Non-pigmented ciliary epithelial cell (primary cell): Measurements from ENCODE around the gene ABTB2.

ENCODE experiments used
- DNase-seq: peaks from one replicate; pipeline ENCODE4 v3.0.0-alpha.2; 2010; ENCODE audit warnings: low read depth

The ABTB2 gene

DNA sequence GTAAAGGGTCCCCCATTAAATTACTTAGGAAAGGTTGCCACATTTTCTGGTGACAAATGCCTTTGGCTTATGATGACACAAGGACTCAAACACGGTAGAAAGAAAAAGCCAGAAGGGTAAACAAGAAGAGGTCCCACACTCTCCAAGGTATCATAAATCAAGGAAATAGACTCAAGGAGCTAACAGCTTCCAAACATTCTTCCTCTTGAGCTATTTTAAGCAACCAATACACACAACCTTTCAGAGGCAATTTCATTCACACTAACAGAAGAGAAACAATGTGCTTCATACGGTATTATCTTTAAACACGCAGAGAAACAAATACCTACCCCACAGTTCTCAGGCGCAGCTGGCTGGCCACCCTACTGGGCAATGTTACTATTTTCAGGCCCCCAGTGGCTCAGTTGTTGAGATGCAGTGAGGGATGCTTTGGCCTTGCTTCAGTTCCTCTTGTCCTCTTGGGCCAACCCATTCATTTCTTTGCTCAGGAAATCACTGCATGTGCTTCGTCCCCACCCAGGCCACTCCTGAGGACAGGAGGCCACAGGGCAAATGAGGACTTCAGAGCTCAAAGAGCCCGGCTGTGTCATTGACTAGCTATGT lies 15.8 kb downstream of the ABTB2 start:
- DNase-seq, result no peak

DNA sequence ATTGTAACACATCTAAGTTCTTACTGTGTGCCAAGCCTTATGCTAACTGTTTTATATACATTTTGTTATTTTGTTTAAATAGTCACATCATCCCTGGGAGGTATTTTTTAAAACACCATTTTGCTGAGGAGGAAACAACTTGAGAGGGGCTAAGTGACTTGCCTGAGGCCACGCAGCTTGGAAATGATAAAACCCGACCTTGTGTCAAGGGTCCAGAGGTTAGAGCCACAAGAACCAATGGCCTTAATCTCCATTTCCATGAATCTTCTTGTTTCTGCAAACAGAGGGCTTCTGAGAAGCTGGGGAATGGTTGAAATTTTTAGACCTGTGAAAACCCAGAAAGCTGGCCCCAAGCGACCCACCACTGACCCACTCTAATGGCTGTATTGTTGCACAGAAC lies 16.7 kb downstream of the ABTB2 start:
- DNase-seq, result no peak

DNA sequence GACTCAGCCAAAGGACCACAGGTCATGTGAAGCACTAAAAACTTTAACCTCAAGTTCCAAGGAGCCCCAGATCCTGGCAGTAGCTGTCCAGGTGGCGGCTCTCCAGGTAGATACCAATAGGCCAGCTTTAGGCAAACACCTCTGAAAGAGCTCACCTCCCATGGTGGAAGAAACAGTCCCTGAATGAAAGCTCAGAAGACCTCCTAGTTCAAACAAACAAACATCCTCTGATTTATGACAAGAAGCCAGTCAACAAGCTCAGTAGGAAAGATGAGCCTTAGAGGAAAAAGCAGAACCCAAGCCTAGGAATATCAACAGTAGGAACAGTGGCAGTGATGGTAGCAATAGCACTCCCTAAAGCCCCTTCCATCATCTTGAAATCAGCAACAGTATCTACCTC lies 17.2 kb downstream of the ABTB2 start:
- DNase-seq, result no peak

DNA sequence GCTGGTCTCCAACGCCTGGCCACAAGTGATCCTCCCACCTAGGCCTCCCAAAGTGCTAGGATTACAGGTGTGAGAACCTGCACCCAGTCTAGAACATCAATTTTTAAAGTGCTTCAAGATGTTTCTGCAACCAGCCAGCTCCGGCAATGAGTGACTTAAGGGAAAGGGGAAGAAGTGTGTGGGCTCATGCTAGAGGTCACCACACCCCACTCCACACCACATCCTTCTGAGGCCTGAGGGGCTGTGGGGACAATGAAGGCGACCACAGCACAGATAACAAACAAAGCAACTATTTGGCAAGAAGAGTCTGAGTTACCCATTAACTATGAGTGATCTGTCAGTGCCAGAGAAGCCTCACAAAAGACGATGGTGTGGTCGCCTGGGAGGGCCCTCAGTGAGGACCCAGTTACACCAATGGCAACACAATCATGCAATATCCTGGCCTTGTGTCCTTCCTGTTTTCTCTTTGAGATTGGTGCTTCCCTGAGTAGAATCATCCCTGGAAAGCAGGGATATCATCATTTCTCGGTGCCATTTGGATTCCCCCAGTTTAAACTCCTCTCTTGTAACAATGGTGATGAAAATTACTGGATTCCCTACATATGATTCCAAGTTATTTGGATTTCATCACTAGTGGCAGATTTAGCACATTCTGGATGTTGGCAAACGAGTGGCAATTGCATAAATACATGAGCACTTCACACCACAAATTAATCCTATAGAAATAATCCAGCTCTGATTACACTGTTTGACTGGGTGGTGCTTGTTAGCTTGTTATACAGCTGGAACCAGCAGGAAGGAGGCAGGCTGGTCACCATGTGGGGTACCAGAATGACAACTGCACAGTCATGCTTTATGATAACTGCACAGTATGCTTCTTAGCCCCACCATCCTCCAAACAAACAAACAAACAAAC lies 18.4 kb downstream of the ABTB2 start:
- DNase-seq, result no peak

DNA sequence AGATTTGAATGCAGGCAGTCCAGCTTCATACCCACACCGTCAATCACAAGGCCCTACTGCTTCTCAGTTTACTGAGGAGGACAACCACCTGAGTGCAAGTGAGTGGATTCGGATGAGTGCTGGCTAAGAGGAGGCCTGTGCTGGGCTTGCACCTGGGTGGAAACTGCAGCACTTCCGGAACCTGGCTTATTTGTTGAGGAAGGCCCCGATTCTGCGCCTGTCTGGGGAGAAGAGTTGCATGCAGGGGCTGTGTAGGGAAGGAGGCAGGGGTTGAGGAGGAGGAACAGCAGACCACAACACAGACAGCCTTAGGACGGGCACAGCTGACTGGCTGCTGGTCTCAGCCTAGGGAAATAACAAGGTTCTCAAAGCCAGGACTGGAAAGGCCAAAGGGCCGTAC lies 20.8 kb downstream of the ABTB2 start:
- no peak for DNase-seq

DNA sequence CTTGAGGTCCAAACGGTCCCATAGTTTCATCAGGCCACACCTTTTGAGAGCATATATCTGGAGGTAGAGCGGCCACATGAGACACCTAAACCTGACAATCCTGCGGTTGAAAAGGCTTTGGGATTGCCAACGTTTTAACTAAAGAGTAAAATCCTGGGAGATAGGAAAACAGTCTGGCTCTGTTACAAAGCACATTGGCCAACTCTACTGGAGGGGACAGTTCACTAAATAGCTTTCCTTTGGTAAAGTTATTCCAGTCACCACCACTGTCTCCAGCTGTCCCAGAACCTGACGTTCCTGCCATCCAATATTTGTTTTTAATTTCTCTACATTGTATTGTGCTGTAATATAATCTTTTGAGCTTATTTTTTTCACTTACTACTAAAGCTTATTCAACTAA lies 22.0 kb downstream of the ABTB2 start:
- no peak for DNase-seq

DNA sequence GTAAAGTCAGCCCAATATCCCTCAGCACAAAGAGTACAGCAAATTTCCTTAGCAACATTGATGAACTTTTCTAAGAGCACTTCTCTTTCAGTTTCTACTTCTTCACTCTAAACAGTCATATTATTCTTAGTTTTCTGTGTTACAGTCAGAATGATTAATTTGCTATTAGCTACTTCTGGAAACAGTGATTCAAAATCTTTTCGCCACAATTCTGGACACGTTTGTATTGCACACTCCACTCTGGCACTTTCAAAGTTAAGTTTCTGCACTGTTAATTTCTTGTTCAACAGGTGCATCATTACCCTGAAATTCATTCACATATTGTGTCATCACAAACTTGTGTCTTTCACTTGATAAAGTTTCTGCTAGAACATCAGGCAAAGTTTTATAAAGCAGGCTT lies 22.5 kb downstream of the ABTB2 start:
- DNase-seq, result no peak

DNA sequence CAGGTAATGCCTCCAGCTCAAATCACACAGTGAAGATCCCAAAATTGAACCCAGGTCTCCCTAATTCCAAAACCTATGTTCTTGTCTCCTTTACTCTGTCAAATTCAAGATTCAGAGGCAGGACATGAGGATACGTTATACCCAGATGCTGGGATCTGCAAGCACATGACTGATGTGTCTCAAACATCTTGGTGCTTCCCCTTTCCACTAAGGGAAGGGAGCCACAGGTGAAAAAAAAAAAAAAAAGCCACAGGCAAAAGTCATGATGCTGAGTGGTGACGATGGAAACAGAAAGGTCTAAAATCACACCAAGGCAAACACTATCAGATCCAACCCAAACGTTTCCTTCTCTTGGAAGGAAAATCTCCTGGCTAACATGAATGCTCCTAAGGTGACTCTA lies 24.0 kb downstream of the ABTB2 start:
- DNase-seq, result no peak

DNA sequence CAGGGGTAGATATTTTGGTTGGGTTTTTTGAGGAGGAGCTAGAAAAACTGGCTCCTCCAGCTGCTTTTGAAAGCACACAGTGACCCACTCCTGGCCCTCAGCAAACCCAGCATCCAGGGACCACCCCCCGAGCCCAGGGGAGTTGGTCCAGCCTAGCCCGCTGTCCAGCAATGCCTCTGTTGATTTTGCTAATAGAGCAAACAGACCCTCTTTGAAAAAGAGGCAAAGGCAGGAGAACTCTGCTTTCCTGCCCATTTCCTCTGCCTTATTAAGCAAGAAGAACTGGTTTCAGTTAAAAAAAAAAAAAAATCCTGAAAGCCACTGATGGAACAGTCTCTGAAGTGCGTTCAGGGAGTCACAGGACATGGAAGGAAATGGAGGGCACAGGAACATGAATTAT lies 25.3 kb downstream of the ABTB2 start:
- no peak for DNase-seq

DNA sequence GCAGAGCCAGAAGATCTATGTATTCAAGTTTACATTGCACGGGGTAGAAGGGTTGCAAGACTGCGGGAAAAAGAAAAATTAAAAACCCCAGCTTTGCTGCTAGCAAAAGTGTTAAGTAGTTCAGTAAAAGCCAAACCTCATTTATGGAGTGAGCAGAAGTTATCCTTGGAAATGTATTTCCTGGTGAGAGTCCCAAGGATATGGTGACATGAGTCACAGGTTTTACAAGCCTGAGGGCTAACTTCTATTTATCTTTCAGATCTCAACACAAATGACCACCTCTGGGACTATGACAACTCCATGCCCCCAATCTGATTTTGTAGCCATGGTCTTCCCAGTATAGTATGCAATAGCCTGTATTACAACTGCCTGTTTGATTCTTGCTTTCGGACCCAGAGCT lies 26.1 kb downstream of the ABTB2 start:
- no peak for DNase-seq

DNA sequence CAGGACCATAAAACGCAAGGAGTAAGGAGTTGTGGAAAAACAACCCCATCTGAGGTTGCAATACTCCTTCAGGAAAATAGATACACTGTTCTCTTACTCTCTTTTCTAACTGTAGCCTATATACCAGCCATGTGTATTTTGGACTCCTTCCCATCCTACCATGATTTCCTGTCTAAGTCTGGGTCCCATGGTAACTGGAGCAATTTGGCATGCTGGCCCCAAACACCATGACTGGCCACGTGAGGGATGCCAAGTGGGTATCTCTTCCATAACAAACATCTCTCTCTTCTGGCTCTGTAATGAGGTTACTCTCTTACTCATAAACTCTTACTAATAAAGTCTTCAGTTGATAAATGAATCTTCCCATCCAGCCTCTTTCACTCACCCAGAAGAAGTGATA lies 26.5 kb downstream of the ABTB2 start:
- DNase-seq, result no peak

DNA sequence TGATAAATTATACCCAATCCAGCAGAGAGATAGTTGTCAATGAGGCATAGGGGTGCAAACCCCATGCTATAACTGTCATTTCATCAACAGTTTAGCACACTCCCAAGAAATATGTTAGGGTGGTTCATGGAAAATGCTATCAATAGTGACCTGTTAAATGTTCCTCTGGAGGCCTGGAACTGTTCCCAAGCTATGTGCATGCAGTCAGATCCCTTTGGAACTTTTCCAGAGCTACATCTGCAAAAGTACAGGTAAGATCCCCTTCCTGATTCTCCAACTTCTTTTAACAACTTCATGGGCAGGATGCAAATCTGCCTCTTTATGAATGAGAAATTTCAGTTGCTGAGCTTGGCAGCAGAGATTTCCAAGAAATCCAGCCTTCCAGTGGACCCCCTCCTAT lies 27.2 kb downstream of the ABTB2 start:
- no peak for DNase-seq

DNA sequence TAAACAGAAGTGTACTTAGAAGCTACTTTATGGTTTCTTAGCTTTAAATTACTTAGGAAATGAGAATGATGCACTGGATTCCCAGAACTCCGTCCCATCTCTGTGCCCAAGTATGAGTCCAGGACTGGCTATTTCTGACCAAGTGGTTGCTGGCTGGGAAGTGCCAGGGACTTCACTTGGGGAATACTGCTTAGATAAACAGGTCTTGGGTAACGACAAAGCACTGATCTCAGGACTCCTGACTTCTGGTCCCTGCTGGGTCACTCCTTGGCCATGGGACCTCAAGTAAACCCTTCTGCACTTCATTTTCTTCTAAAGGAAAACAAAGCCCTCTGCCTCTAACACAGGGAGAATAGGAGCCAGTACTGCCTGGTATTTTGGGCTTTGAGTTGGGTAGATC lies 27.9 kb downstream of the ABTB2 start:
- DNase-seq, result no peak

DNA sequence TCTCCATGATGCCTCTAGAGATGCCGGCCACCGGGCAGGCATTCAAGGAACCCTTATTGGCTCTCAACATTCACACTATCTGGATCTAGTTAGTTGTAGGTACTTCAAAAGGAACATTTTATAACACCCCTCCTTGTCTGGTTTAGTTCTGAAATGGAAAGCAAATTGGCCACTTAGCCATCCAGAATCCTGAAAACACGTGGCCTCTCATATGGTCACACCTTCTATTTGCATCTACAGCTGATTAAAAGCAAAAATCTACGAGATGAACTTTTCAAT lies 29.2 kb downstream of the ABTB2 start:
- no peak for DNase-seq

DNA sequence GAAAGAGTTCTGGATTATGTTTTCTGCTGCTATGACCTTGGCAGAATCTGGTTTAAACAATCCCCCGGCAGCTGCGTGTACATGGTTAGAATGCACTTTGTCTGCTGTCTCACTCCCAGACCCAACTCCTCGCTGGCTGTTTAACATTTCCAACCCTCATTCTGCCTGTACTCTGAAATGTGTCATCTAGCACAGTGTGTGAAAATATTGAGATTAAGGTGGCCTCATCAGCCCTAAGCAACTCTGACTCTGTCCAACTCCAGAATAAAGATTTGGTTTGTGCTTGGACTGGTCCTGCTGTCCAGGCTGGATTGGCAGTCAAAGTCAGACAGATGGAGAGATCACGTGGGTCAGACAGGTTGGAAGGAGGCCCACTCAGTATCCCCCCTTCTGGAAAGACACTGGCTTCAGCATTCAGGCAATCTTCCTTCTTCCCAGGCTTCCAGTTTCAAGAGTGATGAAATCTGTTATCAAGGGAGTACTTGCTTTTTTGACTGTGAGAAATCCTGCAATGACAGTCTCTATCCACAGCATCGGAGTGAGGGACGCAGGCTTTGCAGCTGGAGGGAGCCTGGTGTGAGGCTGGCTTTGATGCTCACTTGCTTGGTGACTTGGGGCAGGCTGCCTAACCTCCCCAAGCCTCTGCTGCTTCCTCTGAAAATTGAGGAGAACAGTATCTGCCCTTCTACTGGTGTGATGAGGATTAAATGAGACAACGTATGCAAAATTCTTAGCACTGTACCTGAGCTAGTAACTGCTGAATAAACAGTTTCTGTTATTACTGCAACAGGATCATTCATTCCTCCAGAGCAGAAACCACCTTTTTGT lies 29.8 kb downstream of the ABTB2 start:
- DNase-seq, result no peak

DNA sequence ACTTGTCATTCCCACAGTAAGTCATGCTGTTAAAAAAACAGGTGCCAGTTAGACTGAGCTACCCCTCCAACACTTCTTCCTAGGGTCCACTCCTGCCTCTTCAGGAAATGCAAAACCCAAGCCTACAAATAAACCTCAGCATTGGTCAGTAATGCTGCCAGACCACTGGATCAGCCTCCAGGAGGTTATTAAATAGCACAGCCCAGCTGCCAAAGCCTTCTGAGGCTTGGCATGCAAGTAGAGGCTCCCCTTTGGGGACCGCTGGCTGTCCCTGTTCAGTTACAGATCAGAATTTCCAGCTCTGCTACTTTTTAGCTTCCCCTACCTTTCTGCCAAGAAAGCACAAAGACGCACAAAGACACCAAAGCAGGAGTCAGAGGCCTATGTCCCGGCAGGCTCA lies 33.3 kb downstream of the ABTB2 start:
- DNase-seq, result no peak

DNA sequence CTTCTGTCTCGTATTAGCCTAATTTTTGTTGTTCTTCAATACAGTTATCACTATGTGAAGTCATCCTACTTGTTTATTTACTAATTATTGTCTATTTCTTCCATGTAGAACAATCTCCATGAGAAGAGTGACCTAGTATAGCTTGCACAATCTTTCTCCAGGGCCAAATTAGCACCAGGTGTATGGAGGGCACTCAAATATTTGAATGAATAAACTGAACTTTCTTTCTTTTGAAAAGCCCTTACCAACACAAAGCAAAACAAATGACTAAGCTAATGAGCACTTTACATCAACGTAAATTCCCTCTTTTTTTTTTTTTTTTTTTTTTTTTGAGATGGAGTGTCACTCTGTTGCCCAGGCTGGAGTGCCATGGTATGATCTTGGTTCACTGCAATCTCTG lies 34.2 kb downstream of the ABTB2 start:
- no peak for DNase-seq

DNA sequence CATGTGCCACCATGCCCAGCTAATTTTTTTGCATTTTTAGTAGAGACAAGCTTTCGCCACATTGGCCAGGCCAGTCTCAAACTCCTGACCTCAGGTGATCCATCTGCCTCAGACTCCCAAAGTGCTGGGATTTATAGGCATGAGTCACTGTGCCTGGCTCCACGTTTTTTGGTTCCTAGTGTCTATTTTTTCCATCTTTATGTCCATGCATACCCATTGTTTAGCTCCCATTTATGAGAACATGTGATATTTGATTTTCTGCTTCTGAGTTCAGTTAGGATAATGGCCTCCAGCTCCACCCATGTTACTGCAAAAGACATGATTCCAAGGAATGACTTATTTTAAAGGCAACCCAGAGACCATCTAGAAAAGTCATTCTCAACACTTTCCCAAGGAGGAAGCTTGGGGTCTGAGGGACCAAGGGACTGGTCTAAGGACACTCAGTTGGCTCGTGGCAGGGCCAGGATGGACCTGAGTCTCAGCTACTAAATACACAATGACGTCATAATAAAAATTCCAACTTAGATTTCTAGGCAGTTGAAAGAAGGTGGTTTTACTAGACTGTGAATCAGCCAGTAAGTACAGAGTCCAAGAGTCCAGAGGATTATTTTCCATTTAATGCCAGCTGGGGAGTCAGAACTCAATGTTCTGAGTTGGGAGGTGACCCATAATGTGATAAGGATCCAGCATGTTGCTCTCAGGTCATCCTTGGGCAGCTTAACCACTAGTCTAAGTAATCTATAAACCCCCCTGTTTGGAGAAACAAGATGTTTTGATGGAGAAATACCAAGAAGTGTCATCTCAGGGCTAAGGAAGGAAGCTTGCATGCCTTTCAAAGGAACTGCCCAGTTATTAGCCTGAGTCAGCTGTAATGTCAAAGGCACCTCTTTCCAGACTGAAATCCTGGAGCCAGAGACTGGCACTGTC lies 39.4 kb downstream of the ABTB2 start:
- DNase-seq, result no peak

DNA sequence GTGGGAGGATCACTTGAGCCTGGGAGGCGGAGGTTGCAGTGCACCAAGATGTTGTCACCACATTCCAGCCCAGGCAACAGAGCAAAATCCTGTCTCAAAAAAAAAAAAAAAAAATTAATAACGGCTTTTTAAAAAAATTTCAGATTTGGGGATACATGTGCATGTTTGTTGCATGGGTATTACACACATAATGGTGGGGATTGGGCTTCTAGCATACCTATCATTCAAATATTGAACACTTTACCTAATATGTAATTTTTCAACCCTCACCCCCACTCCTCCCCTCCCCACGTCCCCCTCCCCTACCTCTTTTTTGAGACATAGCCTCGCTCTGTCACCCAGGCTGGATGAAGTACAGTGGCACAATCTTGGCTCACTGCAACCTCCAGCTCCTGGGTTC lies 40.1 kb downstream of the ABTB2 start:
- no peak for DNase-seq

DNA sequence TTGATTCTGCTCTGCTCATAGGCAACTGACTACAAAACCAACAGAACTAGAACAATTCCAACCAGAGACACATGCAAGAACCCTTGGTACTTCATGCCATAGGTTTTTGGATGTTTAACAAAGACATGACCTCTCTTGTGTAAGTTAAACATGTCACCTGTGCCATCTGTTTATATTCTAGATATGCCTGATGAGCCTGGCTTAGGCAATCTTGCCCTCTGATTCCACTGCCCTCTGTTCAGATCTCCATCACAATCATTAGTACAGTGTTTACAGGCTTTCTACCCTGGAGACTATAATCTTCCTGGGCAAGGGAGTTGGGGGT lies 40.8 kb downstream of the ABTB2 start:
- no peak for DNase-seq

DNA sequence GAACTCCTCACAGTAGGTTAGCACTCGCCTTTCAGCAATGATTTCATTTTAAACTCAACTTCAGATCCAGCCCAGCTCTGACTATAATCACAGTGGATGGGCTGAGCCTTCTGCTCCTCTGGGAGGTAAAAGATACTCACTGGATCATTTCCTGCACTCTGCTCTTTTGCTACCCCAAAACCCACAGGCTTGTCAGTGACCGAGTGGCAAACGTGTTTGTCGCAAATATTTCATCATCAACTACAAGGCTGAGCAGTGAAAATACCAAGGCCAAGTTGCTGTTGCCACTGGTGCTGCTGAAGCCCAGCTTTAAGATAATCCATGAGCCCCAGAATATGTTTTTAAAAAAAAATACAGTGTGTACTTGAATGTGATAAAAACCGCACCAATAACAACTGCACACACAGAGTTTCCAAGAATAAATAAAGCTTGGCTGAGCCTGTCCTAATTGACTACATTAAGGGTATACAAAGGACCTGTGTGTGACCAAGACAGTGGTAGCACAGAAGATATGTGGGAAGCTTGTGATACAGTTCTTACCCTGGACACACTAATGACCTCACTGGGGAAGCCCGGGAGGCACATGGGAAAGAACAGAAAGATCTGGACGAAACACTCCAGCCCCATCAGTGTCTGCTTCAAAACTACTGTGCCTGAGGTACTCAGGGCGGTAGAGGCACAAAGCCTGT lies 41.3 kb downstream of the ABTB2 start:
- DNase-seq, result no peak

DNA sequence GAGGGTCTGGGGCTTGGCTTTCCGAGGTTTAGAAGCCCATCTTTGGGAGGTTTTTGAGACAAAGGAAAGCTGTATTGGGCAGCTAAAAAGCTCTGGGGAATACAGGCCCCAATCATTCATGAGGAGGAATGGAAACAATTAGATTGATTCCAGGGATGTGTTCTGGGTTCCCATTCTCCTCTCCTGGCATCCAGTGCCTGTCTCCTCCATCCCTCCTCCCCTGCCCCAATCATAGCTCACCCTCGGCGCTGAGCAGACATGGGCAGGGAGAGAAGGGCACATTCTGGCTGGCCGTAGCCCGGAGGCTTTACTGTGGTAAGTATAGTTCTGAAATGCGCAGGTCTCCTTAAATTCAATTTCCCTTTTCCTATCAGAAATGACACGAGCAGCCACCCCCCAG lies 42.4 kb downstream of the ABTB2 start:
- DNase-seq, result no peak
